ENCODE results near the gene MAS1.

MAS1 gene

DNA sequence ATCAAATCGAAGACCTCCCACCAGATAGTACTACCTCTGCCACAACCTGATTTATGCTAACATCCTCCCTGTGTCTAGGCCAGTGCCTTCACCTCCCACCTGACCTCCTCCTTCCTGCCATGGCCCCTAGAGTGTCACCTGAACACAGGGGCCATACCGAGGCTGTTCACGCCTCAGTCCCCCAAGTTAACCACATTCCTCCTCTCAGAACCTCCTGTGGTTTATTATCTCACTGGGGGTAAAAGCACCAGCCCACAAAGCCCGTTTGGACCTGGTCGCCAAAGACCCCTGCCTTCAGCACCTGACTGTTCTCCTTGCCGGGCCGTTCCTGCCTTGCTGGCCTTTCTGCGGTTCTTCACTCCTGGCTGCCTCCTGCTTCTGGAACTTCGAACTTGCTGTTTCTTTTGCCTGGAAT is 13.7 kb downstream of the MAS1 start:
- TF ChIP-seq, protein P1, sequence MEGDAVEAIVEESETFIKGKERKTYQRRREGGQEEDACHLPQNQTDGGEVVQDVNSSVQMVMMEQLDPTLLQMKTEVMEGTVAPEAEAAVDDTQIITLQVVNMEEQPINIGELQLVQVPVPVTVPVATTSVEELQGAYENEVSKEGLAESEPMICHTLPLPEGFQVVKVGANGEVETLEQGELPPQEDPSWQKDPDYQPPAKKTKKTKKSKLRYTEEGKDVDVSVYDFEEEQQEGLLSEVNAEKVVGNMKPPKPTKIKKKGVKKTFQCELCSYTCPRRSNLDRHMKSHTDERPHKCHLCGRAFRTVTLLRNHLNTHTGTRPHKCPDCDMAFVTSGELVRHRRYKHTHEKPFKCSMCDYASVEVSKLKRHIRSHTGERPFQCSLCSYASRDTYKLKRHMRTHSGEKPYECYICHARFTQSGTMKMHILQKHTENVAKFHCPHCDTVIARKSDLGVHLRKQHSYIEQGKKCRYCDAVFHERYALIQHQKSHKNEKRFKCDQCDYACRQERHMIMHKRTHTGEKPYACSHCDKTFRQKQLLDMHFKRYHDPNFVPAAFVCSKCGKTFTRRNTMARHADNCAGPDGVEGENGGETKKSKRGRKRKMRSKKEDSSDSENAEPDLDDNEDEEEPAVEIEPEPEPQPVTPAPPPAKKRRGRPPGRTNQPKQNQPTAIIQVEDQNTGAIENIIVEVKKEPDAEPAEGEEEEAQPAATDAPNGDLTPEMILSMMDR (IDR thresholded peaks at IDR 0.05; ENCODE audit: low read depth, low read length, missing control alignments): no peak
- no peak for DNase-seq (ENCODE audit: extremely low read depth, low read depth)
- H3K4me3 ChIP-seq (replicated peaks; ENCODE audit: low read depth, low read length): no peak overlapping the region

DNA sequence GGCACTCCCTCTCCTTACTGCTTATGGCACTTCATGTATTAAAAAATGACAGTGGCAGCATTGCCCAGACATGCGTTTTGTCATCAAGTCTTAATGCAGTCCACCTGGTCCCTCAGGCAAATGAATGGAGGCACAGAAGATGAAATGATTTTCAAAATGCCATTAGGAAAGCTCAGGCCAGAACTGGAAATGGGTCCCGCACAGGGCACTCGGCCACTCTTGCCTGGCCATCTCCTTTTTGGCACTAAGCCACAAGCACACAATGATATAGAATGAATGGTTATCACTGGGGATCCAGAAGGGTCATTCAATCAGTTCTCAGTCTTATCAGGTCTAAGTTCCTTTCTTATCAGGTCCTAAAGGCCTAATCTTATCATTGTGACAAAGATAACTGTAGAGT is 15.6 kb downstream of the MAS1 start:
- no peak overlapping the region for H3K4me3 ChIP-seq (replicated peaks; ENCODE audit: low read depth, low read length)
- TF ChIP-seq, protein P1 (IDR thresholded peaks at IDR 0.05; ENCODE audit: low read depth, low read length, missing control alignments): no peak
- DNase-seq (ENCODE audit: extremely low read depth, low read depth): no peak

DNA sequence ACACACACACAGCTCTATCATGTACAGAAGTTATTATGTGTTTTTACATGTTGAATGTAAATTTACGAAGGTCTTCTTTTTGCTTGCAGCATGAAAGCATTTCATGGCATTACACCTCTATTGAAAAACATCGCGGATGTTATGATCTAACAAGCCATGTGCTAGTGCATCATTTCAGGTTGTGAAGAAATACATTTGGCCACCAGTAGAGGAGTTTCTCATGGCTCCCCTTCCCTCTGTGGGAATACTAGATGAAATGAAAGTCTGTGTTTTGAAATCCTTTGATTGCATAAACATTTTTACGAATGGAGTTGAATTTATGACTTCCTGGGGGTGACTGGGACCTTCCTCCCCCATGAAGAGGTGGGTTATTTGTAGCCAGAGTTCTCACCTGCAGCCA is 17.7 kb downstream of the MAS1 start:
- TF ChIP-seq, protein P1 (IDR thresholded peaks at IDR 0.05; ENCODE audit: low read depth, low read length, missing control alignments): no peak
- DNase-seq (ENCODE audit: extremely low read depth, low read depth): no peak
- H3K4me3 ChIP-seq (replicated peaks; ENCODE audit: low read depth, low read length): no peak overlapping the region

DNA sequence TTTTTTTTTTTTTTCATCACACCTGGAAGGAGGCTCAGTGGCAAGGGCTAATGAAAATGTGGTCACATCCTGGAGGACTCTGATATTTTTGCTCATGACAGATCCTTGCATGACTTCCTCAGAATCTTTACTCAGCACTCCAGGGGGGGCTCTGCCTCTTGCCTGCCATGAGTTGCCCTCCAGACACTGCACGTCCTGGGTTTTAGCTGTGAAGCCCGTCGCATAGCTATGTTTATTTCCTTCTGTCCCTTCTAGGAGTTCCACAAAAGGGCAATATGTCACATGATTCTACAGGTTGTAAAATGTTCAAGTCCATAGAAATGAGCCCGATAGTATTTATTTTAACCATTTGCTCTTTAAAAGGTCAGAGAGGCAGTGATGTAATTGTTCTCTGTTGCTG is 18.2 kb downstream of the MAS1 start:
- no peak overlapping the region for H3K4me3 ChIP-seq (replicated peaks; ENCODE audit: low read depth, low read length)
- TF ChIP-seq, protein P1 (IDR thresholded peaks at IDR 0.05; ENCODE audit: low read depth, low read length, missing control alignments): no peak
- DNase-seq (ENCODE audit: extremely low read depth, low read depth): no peak

DNA sequence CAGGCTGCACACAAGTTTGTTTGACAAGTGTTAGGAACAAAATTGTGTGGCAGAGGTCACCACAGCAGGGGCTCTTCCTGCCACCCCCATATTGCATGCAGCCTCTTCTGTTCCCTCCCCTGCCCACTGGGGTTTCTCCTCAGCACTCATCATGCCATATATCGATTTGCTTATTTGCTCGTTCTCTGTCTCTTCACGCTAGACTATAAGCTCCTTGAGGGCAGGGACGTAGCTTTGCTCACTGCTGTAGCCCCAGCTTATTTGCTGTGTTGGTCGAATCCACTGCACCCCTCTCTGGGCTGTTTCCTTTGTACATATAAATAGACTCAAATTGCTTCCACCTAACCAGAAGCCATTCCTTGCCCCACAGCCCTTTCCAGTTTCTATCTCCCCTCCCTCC is 19.6 kb downstream of the MAS1 start:
- no peak overlapping the region for H3K4me3 ChIP-seq (replicated peaks; ENCODE audit: low read depth, low read length)
- no peak for DNase-seq (ENCODE audit: extremely low read depth, low read depth)
- TF ChIP-seq, protein P1 (IDR thresholded peaks at IDR 0.05; ENCODE audit: low read depth, low read length, missing control alignments): no peak

DNA sequence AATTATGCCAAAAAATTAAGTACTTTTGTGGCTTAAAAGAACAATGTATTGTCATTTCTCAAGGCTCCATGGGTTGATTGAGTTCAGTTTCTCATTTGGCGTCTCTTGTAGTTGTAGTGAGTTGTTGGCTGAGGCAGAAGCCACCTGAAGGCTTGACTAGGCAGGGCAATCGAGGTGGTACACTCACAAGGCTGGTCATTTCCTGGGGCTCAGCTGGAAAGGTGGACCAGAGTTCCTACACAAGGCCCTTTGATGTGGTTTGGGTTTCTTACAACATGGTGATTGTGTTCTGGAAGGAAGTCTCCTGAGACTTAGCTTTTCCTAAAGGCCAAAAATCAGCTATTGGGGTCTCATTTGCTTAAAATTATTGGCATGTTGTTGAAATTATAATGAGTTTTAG is 22.6 kb downstream of the MAS1 start:
- no peak for DNase-seq (ENCODE audit: extremely low read depth, low read depth)
- no peak overlapping the region for H3K4me3 ChIP-seq (replicated peaks; ENCODE audit: low read depth, low read length)
- TF ChIP-seq, protein P1 (IDR thresholded peaks at IDR 0.05; ENCODE audit: low read depth, low read length, missing control alignments): no peak

DNA sequence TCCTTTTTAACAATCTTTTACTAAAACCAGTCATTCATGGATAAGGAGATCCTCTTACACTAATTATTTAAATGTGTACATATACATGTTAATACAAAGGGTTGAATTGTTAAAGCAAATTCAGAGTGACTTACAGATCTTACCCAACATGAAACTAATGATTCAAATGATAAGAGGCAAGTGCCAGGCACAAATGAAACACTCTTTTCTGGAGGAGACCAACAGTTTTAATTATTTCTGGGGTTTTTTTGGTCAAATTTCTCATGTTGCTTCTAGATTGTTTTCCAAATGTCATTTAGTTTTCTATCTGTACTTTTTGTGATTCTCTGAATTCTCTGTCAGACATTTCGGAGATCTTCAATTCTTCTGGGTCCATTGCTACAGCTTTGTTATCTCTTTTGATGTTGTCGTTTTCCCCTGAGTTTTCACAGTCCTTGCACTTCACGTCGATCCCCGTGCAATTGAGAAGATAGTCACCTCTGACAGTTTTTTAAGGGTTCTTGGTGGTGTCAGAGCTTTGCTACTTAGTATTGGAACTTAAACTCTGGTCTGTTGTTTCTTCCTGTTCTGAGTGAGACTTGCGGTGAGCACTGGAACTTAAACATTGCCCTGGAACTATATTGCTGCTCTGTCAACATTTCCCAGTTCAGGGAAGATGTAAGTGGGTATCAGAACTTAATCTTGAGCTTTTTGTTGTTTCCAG is 23.2 kb downstream of the MAS1 start:
- no peak for DNase-seq (ENCODE audit: extremely low read depth, low read depth)
- TF ChIP-seq, protein P1 (IDR thresholded peaks at IDR 0.05; ENCODE audit: low read depth, low read length, missing control alignments): no peak
- H3K4me3 ChIP-seq (replicated peaks; ENCODE audit: low read depth, low read length): no peak overlapping the region
